HepG2 (cell line): ENCODE data around the gene TXNRD2. TPM values are rescaled to one million over a fixed set of nuclear protein-coding genes. Genes with fewer than 3 reads are reported as not detected.
A peak's percentile ranks its signal among the peaks of the same experiment; 100 is the strongest.

Experiments used
- ATF2 ChIP-seq: sonication (generic); formaldehyde crosslinking; IDR thresholded peaks from 2 replicates; pipeline ENCODE4 v1.4.0; 2020; ENCODE audit warnings: missing genetic modification reagents
- ATRX ChIP-seq: sonication (generic); formaldehyde crosslinking; IDR thresholded peaks from 2 replicates; pipeline ENCODE4 v1.4.0; 2020; ENCODE audit warnings: missing genetic modification reagents, borderline replicate concordance
- E2F1 ChIP-seq: sonication (generic); formaldehyde crosslinking; IDR thresholded peaks from 2 replicates; pipeline ENCODE4 v1.5.0; 2020; ENCODE audit warnings: missing genetic modification reagents
- ESRRA ChIP-seq: sonication (generic); formaldehyde crosslinking; IDR thresholded peaks from 2 replicates; pipeline ENCODE4 v1.5.1; 2020; ENCODE audit warnings: mild to moderate bottlenecking, low read depth, missing genetic modification reagents
- FOSL2 ChIP-seq: sonication (generic); formaldehyde crosslinking; IDR thresholded peaks from 2 replicates; pipeline ENCODE4 v1.4.0; 2020; ENCODE audit warnings: missing genetic modification reagents
- HBP1 ChIP-seq: IDR thresholded peaks from 2 replicates; pipeline ENCODE4 v1.6.1; 2016; ENCODE audit warnings: low read depth, control low read depth
- HNRNPK ChIP-seq: fragments of 200-400 bp; formaldehyde crosslinking; IDR thresholded peaks from 2 replicates; pipeline ENCODE4 v1.6.1; 2018; ENCODE audit warnings: low read length, low read depth, moderate library complexity, mild to moderate bottlenecking; ENCODE audit not compliant: poor library complexity, severe bottlenecking
- IKZF4 ChIP-seq: sonication (generic); formaldehyde crosslinking; IDR thresholded peaks from 2 replicates; pipeline ENCODE4 v1.5.1; 2020; ENCODE audit warnings: borderline replicate concordance, mild to moderate bottlenecking, low read depth, missing genetic modification reagents; ENCODE audit errors: not compliant biosample characterization
- KMT2B ChIP-seq: IDR thresholded peaks from 2 replicates; pipeline ENCODE4 v1.6.1; 2016; ENCODE audit warnings: missing genetic modification reagents, missing compliant biosample characterization
- NR2F6 ChIP-seq, 2 experiments: IDR thresholded peaks; 2 replicates each; pipeline ENCODE4 v1.6.1; 2016; ENCODE audit warnings: antibody characterized with exemption in 1 of 2, mild to moderate bottlenecking in 1 of 2
- PCBP1 ChIP-seq: fragments of 200-400 bp; formaldehyde crosslinking; IDR thresholded peaks from 2 replicates; pipeline ENCODE4 v1.6.1; 2017; ENCODE audit warnings: mild to moderate bottlenecking, low read depth, low read length, borderline replicate concordance
- POLR2AphosphoS5 ChIP-seq: IDR thresholded peaks from 2 replicates; pipeline ENCODE4 v1.6.1; 2012; ENCODE audit warnings: low read depth, low read length
- RFX1 ChIP-seq: fragments of 450-650 bp; IDR thresholded peaks from 2 replicates; pipeline ENCODE4 v1.6.1; 2017
- TARDBP ChIP-seq: sonication (generic); formaldehyde crosslinking; IDR thresholded peaks from 2 replicates; pipeline ENCODE4 v1.8.0; 2022; ENCODE audit warnings: mild to moderate bottlenecking, missing genetic modification reagents
- TBL1XR1 ChIP-seq: fragments of 150-350 bp; IDR thresholded peaks from 2 replicates; pipeline ENCODE4 v1.6.1; 2014; ENCODE audit warnings: borderline replicate concordance, low read length; ENCODE audit not compliant: partially characterized antibody
- ZIK1 ChIP-seq: sonication (generic); formaldehyde crosslinking; IDR thresholded peaks from 2 replicates; pipeline ENCODE4 v1.5.0; 2020; ENCODE audit warnings: mild to moderate bottlenecking, low read depth, missing genetic modification reagents, borderline replicate concordance
- ZMYM2 ChIP-seq: sonication (generic); formaldehyde crosslinking; IDR thresholded peaks from 2 replicates; pipeline ENCODE4 v1.8.0; 2022; ENCODE audit warnings: mild to moderate bottlenecking, missing genetic modification reagents
- ZNF253 ChIP-seq: sonication (generic); formaldehyde crosslinking; IDR thresholded peaks from 2 replicates; pipeline ENCODE4 v1.8.0; 2022; ENCODE audit warnings: mild to moderate bottlenecking, missing genetic modification reagents, borderline replicate concordance
- ZNF343 ChIP-seq: sonication (generic); formaldehyde crosslinking; IDR thresholded peaks from 2 replicates; pipeline ENCODE4 v1.4.0; 2020; ENCODE audit warnings: mild to moderate bottlenecking, missing genetic modification reagents
- ZNF546 ChIP-seq: sonication (generic); formaldehyde crosslinking; conservative IDR thresholded peaks from 2 replicates; pipeline ENCODE4 v1.8.1; 2023; ENCODE audit warnings: mild to moderate bottlenecking, missing genetic modification reagents
- ZNF788 ChIP-seq: sonication (generic); formaldehyde crosslinking; IDR thresholded peaks from 2 replicates; pipeline ENCODE4 v1.5.0; 2020; ENCODE audit warnings: mild to moderate bottlenecking, missing genetic modification reagents, borderline replicate concordance
- ZXDC ChIP-seq: sonication (generic); formaldehyde crosslinking; IDR thresholded peaks from 2 replicates; pipeline ENCODE4 v1.5.0; 2020; ENCODE audit warnings: mild to moderate bottlenecking, missing genetic modification reagents
- polyA plus RNA-seq, 8 experiments: library from polyadenylated mRNA; depleted of rRNA in 3 of 8; stranded (reverse) in 7 of 8; unstranded in 1 of 8; fragments of >200 nt; fragmentation: Illumina TruSeq in 4 of 8; extraction: Trizol in 4 of 8; gene quantifications; 2 replicates each; pipeline versions ENCODE4 v1.2.1 to v1.2.3, GENCODE V29; 2011 to 2016; ENCODE audit warnings: low read depth in 4 of 8, missing spikeins in 1 of 8, mixed read lengths in 1 of 8; ENCODE audit not compliant: insufficient read depth in 1 of 8
- total RNA-seq, 5 experiments: library from RNA; depleted of rRNA; stranded (reverse); fragments of >200 nt; fragmentation: Illumina TruSeq; extraction: Trizol; gene quantifications; 2 replicates each; pipeline ENCODE4 v1.2.3, GENCODE V29; 2016; ENCODE audit warnings: low read depth in 1 of 5

Gene TXNRD2
- total and polyA plus RNA-seq, 2 of the 13 experiments (the other 11 are each of a cell fraction or from before 2014, with no cell fraction given), result 17.5 to 18.6 TPM

- TF ChIP-seq HBP1 (peak; percentile 18; the same call in 1 of the 2 replicates), ZNF343 (0 out of 2 replicates have a peak, but pooled peaks have one; percentile 24), PCBP1 (peak; percentile 99), TARDBP (peak; percentile 98), ESRRA (peak; percentile 98), IKZF4 (CRISPR knock-in tag) (no peak), HNRNPK (peak; percentile 88), RFX1 (no peak), ZNF546 (0 out of 2 replicates have a peak, but pooled peaks have one; percentile 72), ZNF253 (CRISPR knock-in tag) (no peak), ZNF788 (CRISPR knock-in tag) (peak; percentile 94), ATF2 (CRISPR knock-in tag) (peak; percentile 68; the same call in 1 of the 2 replicates), ZIK1 (CRISPR knock-in tag) (peak; percentile 77; the same call in 1 of the 2 replicates), ZMYM2 (peak; percentile 97), TBL1XR1 (no peak), NR2F6 (IDR thresholded peaks at IDR 0.05) (peak; percentile 91), NR2F6 (CRISPR knock-in tag; IDR thresholded peaks at IDR 0.05) (peak; percentile 98), FOSL2 (peak; percentile 47), E2F1 (CRISPR knock-in tag) (no peak), ZXDC (CRISPR knock-in tag) (no peak), POLR2AphosphoS5 (peak; percentile 53), ATRX (CRISPR knock-in tag) (no peak), KMT2B (CRISPR knock-in tag) (peak; percentile 36; the same call in 1 of the 2 replicates)
Observed at GRCh38 chr22:19970479-19971275, 29.1 kb upstream of the TXNRD2 start (continued).
